ENCODE data around the gene MATCAP1. TPM values are rescaled to one million over a fixed set of nuclear protein-coding genes. Genes with fewer than 3 reads are reported as not detected.

Gene MATCAP1
- total RNA-seq, 4 donors from 2014 or later: 27.6 to 220 (median 32.5) TPM

DNA sequence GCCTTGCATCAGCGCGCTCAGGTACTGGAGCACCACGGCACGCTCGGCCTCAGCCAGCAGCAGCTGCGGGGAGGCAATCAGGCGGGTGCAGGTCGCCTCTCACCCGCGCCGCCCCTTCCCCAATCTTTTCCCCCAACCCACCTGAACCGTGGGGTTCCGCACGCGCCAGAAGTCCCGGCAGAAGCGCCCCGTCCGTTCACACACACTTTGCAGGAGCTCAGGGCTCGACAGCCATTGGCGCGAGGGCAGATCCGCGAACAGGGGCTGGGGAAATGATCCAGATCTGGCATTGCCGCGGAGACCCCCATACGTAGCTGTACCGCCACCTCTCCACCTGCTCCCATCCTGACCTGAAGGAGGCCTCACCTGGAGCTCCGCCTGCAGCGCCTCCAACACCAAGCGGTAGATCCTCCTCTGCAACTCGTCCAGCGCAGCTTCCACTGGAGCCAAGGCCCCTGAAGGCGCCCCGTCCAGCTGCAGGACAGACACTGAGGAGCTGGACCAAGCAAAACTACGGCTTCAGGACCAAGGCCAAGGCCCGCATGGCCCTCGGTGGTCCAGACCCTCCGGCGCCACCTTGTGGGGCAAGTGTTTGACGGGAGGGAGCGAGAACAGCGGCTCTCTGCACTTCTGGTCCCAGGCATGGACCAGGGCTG is 1.4 kb upstream of the MATCAP1 start:
- H3K36me3 ChIP-seq: no peaks in the 10 kb centered on the region
- DNase-seq: peak; percentile 94
- peak overlapping the region; percentile 93 to 96 (median 94) for H3K27ac ChIP-seq
- H3K27me3 ChIP-seq: no peaks in the 10 kb centered on the region
- H3K9me3 ChIP-seq: no peaks in the 10 kb centered on the region
- intact Hi-C loops (cut with DNase I; ENCODE audit: low total_unique reads) (loop anchor here (2.0 kb wide), 1 partner anchor 26 kb away; the partner anchor contains the start of genes FBXL8 and TRADD), in situ Hi-C loops (cut with MboI; ENCODE audit: low pct_ligation_motif_present in 1 of 4, low pct_unique_long_range_greater_than_20kb in 1 of 4, low sequenced_read_pairs in 3 of 4) (no loop called here)
- 32% methylated on average over 29 of the region's 43 CpGs; no CpG with 5 or more reads in 1 of the 2 donors for WGBS, 2 donors (ENCODE audit: low coverage in 1 of 2)
- TF ChIP-seq POLR2AphosphoS5 (IDR thresholded peaks at IDR 0.05): peak in 2 of 3 donors; percentile 60 to 66
- TF ChIP-seq, protein P1, sequence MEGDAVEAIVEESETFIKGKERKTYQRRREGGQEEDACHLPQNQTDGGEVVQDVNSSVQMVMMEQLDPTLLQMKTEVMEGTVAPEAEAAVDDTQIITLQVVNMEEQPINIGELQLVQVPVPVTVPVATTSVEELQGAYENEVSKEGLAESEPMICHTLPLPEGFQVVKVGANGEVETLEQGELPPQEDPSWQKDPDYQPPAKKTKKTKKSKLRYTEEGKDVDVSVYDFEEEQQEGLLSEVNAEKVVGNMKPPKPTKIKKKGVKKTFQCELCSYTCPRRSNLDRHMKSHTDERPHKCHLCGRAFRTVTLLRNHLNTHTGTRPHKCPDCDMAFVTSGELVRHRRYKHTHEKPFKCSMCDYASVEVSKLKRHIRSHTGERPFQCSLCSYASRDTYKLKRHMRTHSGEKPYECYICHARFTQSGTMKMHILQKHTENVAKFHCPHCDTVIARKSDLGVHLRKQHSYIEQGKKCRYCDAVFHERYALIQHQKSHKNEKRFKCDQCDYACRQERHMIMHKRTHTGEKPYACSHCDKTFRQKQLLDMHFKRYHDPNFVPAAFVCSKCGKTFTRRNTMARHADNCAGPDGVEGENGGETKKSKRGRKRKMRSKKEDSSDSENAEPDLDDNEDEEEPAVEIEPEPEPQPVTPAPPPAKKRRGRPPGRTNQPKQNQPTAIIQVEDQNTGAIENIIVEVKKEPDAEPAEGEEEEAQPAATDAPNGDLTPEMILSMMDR (IDR thresholded peaks at IDR 0.05): peak; percentile 76 to 89 (median 81)
- no peak for TF ChIP-seq POLR2A (IDR thresholded peaks at IDR 0.05)
- no peak for TF ChIP-seq EP300 (IDR thresholded peaks at IDR 0.05; ENCODE audit: low read depth)
- H3K4me3 ChIP-seq: peak overlapping the region in 3 of 4 donors; percentile 52 to 77 (median 64)
- peaks cover 12 to 32% (median 23%) of the 10 kb centered on the region in 4 donors for H3K4me1 ChIP-seq

DNA sequence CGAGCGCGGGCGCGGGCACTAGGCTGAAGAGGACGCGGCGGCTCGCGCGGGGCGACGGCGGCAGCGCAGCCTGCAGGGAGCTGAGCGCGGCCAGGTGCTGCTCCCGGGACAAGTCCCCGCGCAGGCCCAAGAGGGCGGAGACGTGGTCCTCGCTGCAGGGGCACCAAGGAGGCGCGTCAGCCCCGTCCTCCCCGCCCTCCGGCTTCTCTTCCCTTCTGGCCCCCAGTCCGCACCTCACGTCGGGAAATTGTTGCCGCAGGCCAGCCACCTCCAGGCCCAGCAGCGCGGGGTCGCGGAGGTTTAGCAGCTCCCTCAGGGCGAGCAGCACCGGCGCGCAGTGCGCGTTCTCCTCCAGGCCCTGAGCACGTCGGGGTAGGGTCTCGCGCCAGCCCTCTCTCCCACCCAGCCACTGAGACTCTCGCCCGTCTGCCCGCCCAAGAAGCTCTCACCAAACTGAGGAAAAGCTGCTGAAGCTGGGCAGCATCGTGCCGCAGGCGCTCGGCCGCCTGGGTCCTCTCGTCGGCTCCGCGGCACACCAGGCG is 761 bp upstream of the MATCAP1 start:
- Histone ChIP-seq H3K4me3 (peak overlapping the region; percentile 52 to 77 (median 70)), H3K4me1 (peaks cover 12 to 32% (median 23%) of the 10 kb centered on the region in 4 donors), H3K27ac (peak overlapping the region; percentile 93 to 96 (median 94)), H3K36me3 (no peaks in the 10 kb centered on the region), H3K27me3 (no peaks in the 10 kb centered on the region), H3K9me3 (no peaks in the 10 kb centered on the region)
- TF ChIP-seq POLR2AphosphoS5 (IDR thresholded peaks at IDR 0.05) (no peak), EP300 (IDR thresholded peaks at IDR 0.05; ENCODE audit: low read depth) (no peak)
- no peak for DNase-seq
- WGBS, 2 donors (ENCODE audit: low coverage in 1 of 2): 9 to 20% methylated on average over 1 to 31 of the region's 59 CpGs
- intact Hi-C loops (cut with DNase I; ENCODE audit: low total_unique reads) (loop anchor here (2.0 kb wide), 1 partner anchor 26 kb away; the partner anchor contains the start of genes FBXL8 and TRADD), in situ Hi-C loops (cut with MboI; ENCODE audit: low pct_ligation_motif_present in 1 of 4, low pct_unique_long_range_greater_than_20kb in 1 of 4, low sequenced_read_pairs in 3 of 4) (no loop called here)

DNA sequence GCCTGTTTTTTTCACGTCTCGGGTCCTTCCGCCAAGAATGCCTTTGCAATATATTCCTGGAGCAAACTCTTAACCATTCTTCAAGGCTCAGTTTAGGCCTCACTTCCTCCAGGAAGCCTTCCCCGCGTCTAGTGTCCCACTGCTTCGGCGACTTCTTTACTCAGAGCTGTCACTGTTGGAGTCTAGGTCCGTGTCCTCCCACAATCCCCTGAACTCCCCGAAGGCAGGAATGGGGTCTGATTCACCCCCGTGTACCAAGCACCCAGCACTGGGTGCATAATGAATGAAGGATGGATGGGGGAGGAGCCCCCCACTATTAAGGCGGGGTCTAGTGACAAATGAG is 508 bp downstream of the MATCAP1 start:
- DNase-seq: no peak
- Histone ChIP-seq H3K27ac (peak overlapping the region; percentile 93 to 96 (median 94)), H3K4me1 (peaks cover 18 to 42% (median 31%) of the 10 kb centered on the region in 4 donors), H3K9me3 (no peaks in the 10 kb centered on the region), H3K36me3 (no peaks in the 10 kb centered on the region), H3K27me3 (no peaks in the 10 kb centered on the region), H3K4me3 (peak overlapping the region in 3 of 4 donors; percentile 52 to 77 (median 64))
- intact Hi-C loops (cut with DNase I; ENCODE audit: low total_unique reads) (no loop called here), in situ Hi-C loops (cut with MboI; ENCODE audit: low pct_ligation_motif_present in 1 of 4, low pct_unique_long_range_greater_than_20kb in 1 of 4, low sequenced_read_pairs in 3 of 4) (no loop called here)
- TF ChIP-seq POLR2A (IDR thresholded peaks at IDR 0.05) (no peak), EP300 (IDR thresholded peaks at IDR 0.05; ENCODE audit: low read depth) (no peak), POLR2AphosphoS5 (IDR thresholded peaks at IDR 0.05) (peak in 1 of 3 donors; percentile 3)
- TF ChIP-seq, protein P1 (IDR thresholded peaks at IDR 0.05): no peak
- WGBS, 2 donors (ENCODE audit: low coverage in 1 of 2): 3 to 21% methylated on average over 3 to 11 of the region's 11 CpGs

DNA sequence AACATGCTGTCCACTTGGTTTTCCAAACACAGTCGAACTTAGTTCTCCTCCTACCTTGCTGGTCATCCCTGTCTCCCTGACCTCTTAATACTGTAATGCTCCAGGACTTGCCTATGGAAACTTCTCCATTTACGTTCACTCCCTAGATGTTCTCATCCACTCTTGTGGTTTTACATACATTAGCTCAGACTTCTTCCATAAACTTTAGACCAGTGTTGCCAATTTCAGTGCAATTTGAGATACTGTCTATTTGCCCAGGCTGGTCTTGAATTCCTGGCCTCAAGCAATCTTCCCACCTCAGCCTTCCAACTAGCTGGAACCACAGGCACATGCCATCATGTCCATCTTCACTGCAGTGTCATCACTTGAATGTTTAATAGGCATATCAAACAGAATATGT is 1.5 kb downstream of the MATCAP1 start:
- in situ Hi-C loops (cut with MboI; ENCODE audit: low pct_ligation_motif_present in 1 of 4, low pct_unique_long_range_greater_than_20kb in 1 of 4, low sequenced_read_pairs in 3 of 4): no loop called here
- DNase-seq: no peak
- H3K4me3 ChIP-seq: no peak overlapping the region
- intact Hi-C loops (cut with DNase I; ENCODE audit: low total_unique reads): no loop called here
- no peaks in the 10 kb centered on the region for H3K9me3 ChIP-seq
- no peaks in the 10 kb centered on the region for H3K36me3 ChIP-seq
- no peaks in the 10 kb centered on the region for H3K27me3 ChIP-seq
- TF ChIP-seq EP300 (IDR thresholded peaks at IDR 0.05; ENCODE audit: low read depth) (no peak), POLR2A (IDR thresholded peaks at IDR 0.05) (no peak), POLR2AphosphoS5 (IDR thresholded peaks at IDR 0.05) (no peak)
- TF ChIP-seq, protein P1 (IDR thresholded peaks at IDR 0.05): no peak
- peak overlapping the region in 2 of 4 donors; percentile 94 to 96 for H3K27ac ChIP-seq
- peaks cover 25 to 48% (median 38%) of the 10 kb centered on the region in 4 donors for H3K4me1 ChIP-seq
- WGBS, 2 donors (ENCODE audit: low coverage in 1 of 2): 72 to 90% methylated on average over 2 of the region's 2 CpGs
